Mesenchymal stem cell (in vitro differentiated cells and primary cell): Measurements from ENCODE around the gene SCAF8.

ENCODE experiments used
- DNase-seq: peaks from one replicate; pipeline ENCODE4 v3.0.0-alpha.2; 2013
- H2AFZ ChIP-seq: one replicate; pipeline ENCODE4 v1.6.1; 2013; ENCODE audit warnings: low read depth, mild to moderate bottlenecking, control low read depth, inconsistent platforms, low read length, moderate library complexity
- H2AK5ac ChIP-seq: 2 replicates; pipeline ENCODE4 v1.6.1; 2013; ENCODE audit warnings: low read length, moderate library complexity, mild to moderate bottlenecking, inconsistent platforms; ENCODE audit not compliant: severe bottlenecking
- H2BK120ac ChIP-seq: one replicate; pipeline ENCODE4 v1.6.1; 2013; ENCODE audit warnings: low read depth, mild to moderate bottlenecking, inconsistent platforms, low read length, moderate library complexity
- H2BK12ac ChIP-seq, 2 experiments: one replicate each; pipeline ENCODE4 v1.6.1; 2013; ENCODE audit warnings: inconsistent platforms in 2 of 2, low read length in 2 of 2, mild to moderate bottlenecking in 2 of 2, moderate library complexity in 2 of 2, control low read depth in 1 of 2
- H2BK15ac ChIP-seq: one replicate; pipeline ENCODE4 v1.6.1; 2013; ENCODE audit warnings: mild to moderate bottlenecking, low read depth, inconsistent platforms; ENCODE audit not compliant: poor library complexity, severe bottlenecking
- H2BK5ac ChIP-seq: 2 replicates; pipeline ENCODE4 v1.6.1; 2013; ENCODE audit warnings: low read depth, mild to moderate bottlenecking, low read length, control low read depth, inconsistent platforms; ENCODE audit not compliant: poor library complexity, severe bottlenecking
- H3K14ac ChIP-seq, 2 experiments: one replicate each; pipeline ENCODE4 v1.6.1; 2013; ENCODE audit warnings: inconsistent platforms in 2 of 2, low read length in 2 of 2, control low read depth in 1 of 2, mild to moderate bottlenecking in 1 of 2, moderate library complexity in 1 of 2
- H3K18ac ChIP-seq, 2 experiments: one replicate each; pipeline ENCODE4 v1.6.1; 2013; ENCODE audit warnings: inconsistent platforms in 2 of 2, low read length in 2 of 2, control low read depth in 1 of 2, low read depth in 1 of 2, mild to moderate bottlenecking in 1 of 2
- H3K23ac ChIP-seq, 2 experiments: one replicate each; pipeline ENCODE4 v1.6.1; 2013; ENCODE audit warnings: inconsistent platforms in 2 of 2, low read length in 2 of 2, mild to moderate bottlenecking in 2 of 2, moderate library complexity in 2 of 2, control low read depth in 1 of 2
- H3K27ac ChIP-seq: 2 replicates; pipeline ENCODE4 v1.5.1; 2013; ENCODE audit warnings: mild to moderate bottlenecking, moderate library complexity, low read length, control low read depth, inconsistent platforms; ENCODE audit not compliant: poor library complexity, severe bottlenecking
- H3K27me3 ChIP-seq, 2 experiments: 2 replicates each; pipeline versions ENCODE4 v1.6.1 to v1.7.0; 2013; ENCODE audit warnings: low read length in 2 of 2, mild to moderate bottlenecking in 2 of 2, moderate library complexity in 2 of 2, control low read depth in 1 of 2, inconsistent platforms in 1 of 2; ENCODE audit not compliant: control insufficient read depth in 1 of 2, insufficient read depth in 1 of 2
- H3K36me3 ChIP-seq, 2 experiments: 2 replicates each; pipeline versions ENCODE4 v1.6.1 to v1.7.0; 2013; ENCODE audit warnings: low read length in 2 of 2, control low read depth in 1 of 2, inconsistent platforms in 1 of 2, low read depth in 1 of 2, mild to moderate bottlenecking in 1 of 2; ENCODE audit not compliant: insufficient read depth in 2 of 2, control insufficient read depth in 1 of 2
- H3K4ac ChIP-seq, 2 experiments: one replicate each; pipeline ENCODE4 v1.6.1; 2013; ENCODE audit warnings: inconsistent platforms in 2 of 2, low read length in 2 of 2, mild to moderate bottlenecking in 2 of 2, moderate library complexity in 2 of 2, control low read depth in 1 of 2, low read depth in 1 of 2
- H3K4me1 ChIP-seq: 2 replicates; pipeline ENCODE4 v1.6.1; 2013; ENCODE audit warnings: low read depth, low read length, control low read depth; ENCODE audit not compliant: control insufficient read depth, insufficient read depth
- H3K4me2 ChIP-seq: 2 replicates; pipeline ENCODE4 v1.6.1; 2013; ENCODE audit warnings: low read length, mild to moderate bottlenecking, inconsistent platforms; ENCODE audit not compliant: poor library complexity, severe bottlenecking
- H3K4me3 ChIP-seq, 2 experiments: 2 replicates each; pipeline versions ENCODE4 v1.5.1 to v1.7.0; 2013; ENCODE audit warnings: low read length in 2 of 2, mild to moderate bottlenecking in 2 of 2, control low read depth in 1 of 2, low read depth in 1 of 2; ENCODE audit not compliant: insufficient read depth in 1 of 2
- H3K79me1 ChIP-seq: replicated peaks from 2 replicates; pipeline ENCODE4 v1.6.1; 2013; ENCODE audit warnings: mild to moderate bottlenecking, control low read depth, low read length, inconsistent platforms; ENCODE audit not compliant: poor library complexity, severe bottlenecking
- H3K9ac ChIP-seq: 2 replicates; pipeline ENCODE4 v1.7.0; 2013; ENCODE audit warnings: mild to moderate bottlenecking, low read length, moderate library complexity
- H3K9me3 ChIP-seq: 2 replicates; pipeline ENCODE4 v1.7.0; 2013; ENCODE audit warnings: mild to moderate bottlenecking, low read length; ENCODE audit not compliant: control insufficient read depth
- H4K8ac ChIP-seq: one replicate; pipeline ENCODE4 v1.6.1; 2013; ENCODE audit warnings: inconsistent platforms, mild to moderate bottlenecking, low read length, moderate library complexity
- H4K91ac ChIP-seq: one replicate; pipeline ENCODE4 v1.6.1; 2013; ENCODE audit warnings: mild to moderate bottlenecking, low read length, inconsistent platforms
- WGBS: methylation state at CpG from one replicate; pipeline ENCODE4 v1.1.7; 2013; ENCODE audit warnings: mixed read lengths; 5-methylcytosine and 5-hydroxymethylcytosine counted together

SCAF8 gene

DNA sequence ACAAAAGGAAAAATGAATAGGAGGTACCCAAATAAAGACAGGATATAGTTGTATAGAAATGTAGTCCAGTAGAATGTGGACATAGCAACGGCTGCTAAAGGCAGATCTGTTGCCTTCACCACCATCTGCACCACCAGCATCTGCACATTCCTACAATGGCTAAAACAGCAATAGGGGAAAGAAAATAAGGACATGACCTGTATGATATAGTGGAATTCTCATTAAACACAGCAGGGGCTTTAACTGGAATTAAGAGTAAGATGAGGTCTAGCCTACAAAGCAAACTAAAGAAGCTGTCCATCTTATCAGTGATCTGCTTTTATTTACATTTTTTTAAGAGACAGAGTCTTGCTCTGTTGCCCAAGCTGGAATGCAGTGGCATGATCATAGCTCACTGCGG, 26.8 kb upstream of the SCAF8 start:
- Histone ChIP-seq H3K9me3 (no peaks in the 10 kb centered on the region), H2BK15ac (no peak overlapping the region), H3K14ac (no peak overlapping the region), H2AK5ac (no peak overlapping the region), H3K23ac (no peak overlapping the region), H3K4me1 (no peaks in the 10 kb centered on the region), H3K27me3 (no peaks in the 10 kb centered on the region), H4K8ac (no peak overlapping the region), H3K4me2 (no peak overlapping the region), H3K79me1 (no peaks in the 10 kb centered on the region), H3K27ac (no peak overlapping the region), H2AFZ (no peak overlapping the region), H4K91ac (no peak overlapping the region), H3K18ac (no peak overlapping the region), H3K4ac (no peak overlapping the region), H2BK5ac (no peak overlapping the region), H3K36me3 (no peaks in the 10 kb centered on the region), H2BK12ac (no peak overlapping the region), H3K9ac (no peak overlapping the region), H3K4me3 (no peak overlapping the region), H2BK120ac (no peak overlapping the region)
- WGBS: 100% methylated on average over 1 of the region's 2 CpGs
- no peak for DNase-seq

DNA sequence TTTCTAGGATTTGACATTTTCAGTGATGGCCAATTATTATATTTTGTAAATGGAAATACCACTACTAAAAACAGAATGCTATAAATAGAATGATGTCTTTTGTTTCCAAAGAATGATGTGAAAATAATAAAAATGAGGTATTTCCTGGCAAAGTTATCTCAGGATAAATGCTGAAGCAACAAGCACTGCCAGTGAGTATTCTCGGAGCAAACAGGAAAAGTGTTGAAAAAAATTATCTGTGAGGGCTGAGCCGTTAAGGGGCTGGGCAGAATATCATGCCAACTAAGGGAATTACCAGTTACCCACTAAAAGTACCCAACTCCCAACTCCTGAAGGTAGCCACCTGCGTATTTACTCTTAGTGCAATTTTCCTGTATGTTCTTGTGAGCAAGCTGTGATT, 23.6 kb upstream of the SCAF8 start:
- H2AFZ ChIP-seq: no peak overlapping the region
- DNase-seq: no peak
- H2BK5ac ChIP-seq: no peak overlapping the region
- H2BK12ac ChIP-seq: no peak overlapping the region
- H3K4me1 ChIP-seq: no peaks in the 10 kb centered on the region
- WGBS: 92% methylated on average over 2 of the region's 3 CpGs
- no peak overlapping the region for H3K4me3 ChIP-seq
- H3K9ac ChIP-seq: no peak overlapping the region
- H3K23ac ChIP-seq: no peak overlapping the region
- no peak overlapping the region for H2BK15ac ChIP-seq
- H3K14ac ChIP-seq: no peak overlapping the region
- H2BK120ac ChIP-seq: no peak overlapping the region
- H3K18ac ChIP-seq: no peak overlapping the region
- H3K79me1 ChIP-seq: no peaks in the 10 kb centered on the region
- H3K36me3 ChIP-seq: no peaks in the 10 kb centered on the region
- H4K91ac ChIP-seq: no peak overlapping the region
- no peak overlapping the region for H3K27ac ChIP-seq
- H3K27me3 ChIP-seq: no peaks in the 10 kb centered on the region
- no peak overlapping the region for H2AK5ac ChIP-seq
- no peaks in the 10 kb centered on the region for H3K9me3 ChIP-seq
- no peak overlapping the region for H4K8ac ChIP-seq
- H3K4me2 ChIP-seq: no peak overlapping the region
- no peak overlapping the region for H3K4ac ChIP-seq

- no peak overlapping the region for H4K91ac ChIP-seq
- no peak overlapping the region for H2AK5ac ChIP-seq
- no peaks in the 10 kb centered on the region for H3K36me3 ChIP-seq
- H2BK5ac ChIP-seq: no peak overlapping the region
- H3K27me3 ChIP-seq: no peaks in the 10 kb centered on the region
- H2AFZ ChIP-seq: no peak overlapping the region
- no peak overlapping the region for H3K14ac ChIP-seq
- H3K27ac ChIP-seq: no peak overlapping the region
- H3K4ac ChIP-seq: no peak overlapping the region
- no peak overlapping the region for H2BK15ac ChIP-seq
- no peak for DNase-seq
- H2BK12ac ChIP-seq: no peak overlapping the region
- H3K18ac ChIP-seq: no peak overlapping the region
- no peaks in the 10 kb centered on the region for H3K79me1 ChIP-seq
- H3K4me1 ChIP-seq: no peaks in the 10 kb centered on the region
- no peaks in the 10 kb centered on the region for H3K9me3 ChIP-seq
- H3K4me2 ChIP-seq: no peak overlapping the region
- H3K4me3 ChIP-seq: no peak overlapping the region
- H3K23ac ChIP-seq: no peak overlapping the region
- WGBS: no CpG with 5 or more reads among the region's 2 CpGs
- no peak overlapping the region for H4K8ac ChIP-seq
- H3K9ac ChIP-seq: no peak overlapping the region
- no peak overlapping the region for H2BK120ac ChIP-seq
These were observed 22.5 kb upstream of the SCAF8 start for GRCh38 chr6:154710689-154711088.

DNA sequence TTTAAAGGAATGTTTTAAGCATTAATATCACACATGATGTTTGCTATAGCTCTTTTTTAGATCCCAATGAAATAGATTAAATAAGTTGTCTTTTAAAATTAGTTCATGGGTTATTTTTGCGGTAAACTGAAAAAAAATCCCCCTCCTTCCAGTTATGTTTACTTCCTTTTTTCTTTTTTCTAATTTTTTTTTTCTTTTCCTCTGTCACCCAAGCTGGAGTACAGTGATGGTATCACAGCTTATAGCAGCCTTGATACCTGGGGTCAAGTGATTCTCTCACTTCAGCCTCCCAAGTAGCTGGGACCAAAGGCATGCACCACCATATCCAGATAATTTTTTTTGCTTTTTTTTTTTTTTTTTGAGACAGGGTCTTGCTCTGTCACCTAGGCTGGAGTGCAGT, 17.8 kb upstream of the SCAF8 start:
- DNase-seq: no peak

More for the DNA sequence above, 17.8 kb upstream of the SCAF8 start:
- WGBS: 100% methylated on average over 1 of the region's 1 CpG
- Histone ChIP-seq H3K79me1 (no peaks in the 10 kb centered on the region), H3K27ac (no peak overlapping the region), H2BK15ac (no peak overlapping the region), H3K36me3 (no peaks in the 10 kb centered on the region), H3K4me3 (no peak overlapping the region), H3K18ac (no peak overlapping the region), H3K9me3 (peaks cover 5% of the 10 kb centered on the region), H3K27me3 (no peaks in the 10 kb centered on the region), H2BK5ac (no peak overlapping the region), H3K4ac (no peak overlapping the region), H2BK12ac (no peak overlapping the region), H3K4me2 (no peak overlapping the region), H4K8ac (no peak overlapping the region), H2AFZ (no peak overlapping the region), H2AK5ac (no peak overlapping the region), H3K4me1 (no peaks in the 10 kb centered on the region), H3K23ac (no peak overlapping the region), H4K91ac (no peak overlapping the region), H3K9ac (no peak overlapping the region), H3K14ac (no peak overlapping the region), H2BK120ac (no peak overlapping the region)
